Endothelial cell of umbilical vein (primary cell): ENCODE data around the gene HTT. TPM values are rescaled to one million over a fixed set of nuclear protein-coding genes. Genes with fewer than 3 reads are reported as not detected.

Experiments
- BruUV-seq: library from RNA; stranded (reverse); fragments of 400-500 nt; replicated peaks from 2 replicates; lab custom pipeline; 2021; lab: Mats Ljungman, UMichigan
- CTCF ChIA-PET: fragments of 300-600, 350-600 bp; sonication (Branson Sonifier 250); formaldehyde crosslinking; loops from one replicate; lab custom pipeline; 2021; ENCODE audit warnings: antibody characterized with exemption, inconsistent platforms; lab: Charles Lee
- POLR2A ChIA-PET: fragments of 300-600, 350-600 bp; sonication (Branson Sonifier 250); formaldehyde crosslinking; loops from one replicate; lab custom pipeline; 2021; ENCODE audit warnings: antibody characterized with exemption, inconsistent platforms; lab: Charles Lee
- DNase-seq: peaks from one replicate; pipeline ENCODE4 v3.0.0-alpha.2; 2011; ENCODE audit warnings: low read depth, low spot score
- FAIRE-seq: peaks from 2 replicates; lab custom pipeline; 2011; peaks lifted over from hg19 to GRCh38; lab: Jason Lieb, UNC
- H2AFZ ChIP-seq: 2 replicates; pipeline ENCODE4 v1.6.0; 2012; ENCODE audit warnings: low read depth, low read length, control low read depth, inconsistent platforms
- H3K27ac ChIP-seq: 2 replicates; pipeline ENCODE4 v1.5.1; 2011; ENCODE audit warnings: low read depth, mild to moderate bottlenecking, control low read depth, low read length, moderate library complexity; ENCODE audit not compliant: insufficient read depth
- H3K27me3 ChIP-seq, 2 experiments: 2 replicates each; pipeline versions ENCODE4 v1.6.0 to v1.6.1; 2011; ENCODE audit warnings: low read length in 2 of 2, mixed read lengths in 1 of 2; ENCODE audit not compliant: control insufficient read depth in 2 of 2, insufficient read depth in 2 of 2
- H3K36me3 ChIP-seq, 2 experiments: 2 replicates in 1 of 2; 3 replicates in 1 of 2; pipeline ENCODE4 v1.5.1; 2011; ENCODE audit warnings: low read length in 2 of 2, mild to moderate bottlenecking in 1 of 2, moderate library complexity in 1 of 2; ENCODE audit not compliant: control insufficient read depth in 2 of 2, insufficient read depth in 2 of 2; ENCODE audit errors: extremely low read depth in 1 of 2
- H3K4me1 ChIP-seq: 3 replicates; pipeline ENCODE4 v1.5.1; 2011; ENCODE audit warnings: mild to moderate bottlenecking, low read length; ENCODE audit not compliant: control insufficient read depth, insufficient read depth; ENCODE audit errors: extremely low read depth
- H3K4me2 ChIP-seq: 2 replicates; pipeline ENCODE4 v1.6.1; 2011; ENCODE audit warnings: low read length, control low read depth, mixed read lengths; ENCODE audit not compliant: insufficient read depth
- H3K4me3 ChIP-seq, 3 experiments: fragments of 200-600 bp in 1 of 3; sonication (generic), shearing (Covaris generic) in 1 of 3; replicated peaks in 1 of 3; 2 replicates each; pipeline ENCODE4 v1.5.1; 2011 to 2016; ENCODE audit warnings: control low read depth in 3 of 3, low read length in 3 of 3, mild to moderate bottlenecking in 2 of 3, inconsistent platforms in 1 of 3, low read depth in 1 of 3, moderate library complexity in 1 of 3; ENCODE audit not compliant: insufficient read depth in 1 of 3
- H3K79me2 ChIP-seq: 2 replicates; pipeline ENCODE4 v1.6.0; 2012; ENCODE audit warnings: low read length, inconsistent platforms; ENCODE audit not compliant: control insufficient read depth, insufficient read depth
- H3K9ac ChIP-seq: replicated peaks from 2 replicates; pipeline ENCODE3; 2011; ENCODE audit warnings: low read length, control low read depth; ENCODE audit not compliant: insufficient read depth; ENCODE audit errors: extremely low read depth
- H3K9me1 ChIP-seq: replicated peaks from 3 replicates; pipeline ENCODE4 v1.6.0; 2011; ENCODE audit warnings: mild to moderate bottlenecking, low read length; ENCODE audit not compliant: control insufficient read depth, insufficient read depth; ENCODE audit errors: extremely low read depth
- H3K9me3 ChIP-seq: replicated peaks from 2 replicates; pipeline ENCODE4 v1.5.1; 2012; ENCODE audit warnings: low read length, inconsistent platforms; ENCODE audit not compliant: control insufficient read depth, insufficient read depth
- H4K20me1 ChIP-seq: replicated peaks from 2 replicates; pipeline ENCODE3; 2011; ENCODE audit warnings: mild to moderate bottlenecking, low read length; ENCODE audit not compliant: control insufficient read depth, insufficient read depth; ENCODE audit errors: extremely low read depth
- EZH2 ChIP-seq: IDR thresholded peaks from 2 replicates; pipeline ENCODE4 v1.6.1; 2012; ENCODE audit warnings: borderline replicate concordance, low read depth, mild to moderate bottlenecking, moderate library complexity, low read length, inconsistent platforms; ENCODE audit not compliant: severe bottlenecking
- JUN ChIP-seq: IDR thresholded peaks from 2 replicates; pipeline ENCODE4 v1.6.1; 2011; ENCODE audit warnings: borderline replicate concordance, low read depth; ENCODE audit not compliant: insufficient read length, insufficient read depth
- POLR2AphosphoS5 ChIP-seq: IDR thresholded peaks from 2 replicates; pipeline ENCODE4 v1.6.1; 2012; ENCODE audit warnings: low read depth, mild to moderate bottlenecking, control low read depth, low read length, moderate library complexity; ENCODE audit not compliant: insufficient read depth
- dilution Hi-C: fragments of 300-500 bp; cut with MboI; formaldehyde crosslinking; loops from one replicate; pipeline ENCODE4 v1.15.0; 2019; ENCODE audit warnings: low sequenced_read_pairs; ENCODE audit not compliant: extremely low pct_ligation_motif_present
- intact Hi-C: fragments of 100-400 bp; cut with micrococcal nuclease; formaldehyde crosslinking; loops from one replicate; pipeline ENCODE4 v1.10.0; 2022
- polyA plus RNA-seq, 4 experiments: library from polyadenylated mRNA; depleted of rRNA in 3 of 4; stranded (reverse) in 3 of 4; unstranded in 1 of 4; fragments of >200 nt; gene quantifications; 2 replicates each; pipeline versions ENCODE4 v1.2.1 to v1.2.3, GENCODE V29; 2011 to 2012; ENCODE audit warnings: missing spikeins in 1 of 4
- total RNA-seq: library from RNA; stranded (reverse); gene quantifications from 2 replicates; pipeline ENCODE4 v1.2.3, GENCODE V29; 2021
- TF ChIP-seq, protein P1 (sequence below): IDR thresholded peaks from 2 replicates; pipeline ENCODE4 v1.6.1; 2011; ENCODE audit not compliant: insufficient read depth, insufficient read length

Gene HTT
- total and polyA plus RNA-seq, 2 donors (not counting 3 experiments of a cell fraction or from before 2014, with no cell fraction given) = 15.7 to 61.2 TPM

DNA sequence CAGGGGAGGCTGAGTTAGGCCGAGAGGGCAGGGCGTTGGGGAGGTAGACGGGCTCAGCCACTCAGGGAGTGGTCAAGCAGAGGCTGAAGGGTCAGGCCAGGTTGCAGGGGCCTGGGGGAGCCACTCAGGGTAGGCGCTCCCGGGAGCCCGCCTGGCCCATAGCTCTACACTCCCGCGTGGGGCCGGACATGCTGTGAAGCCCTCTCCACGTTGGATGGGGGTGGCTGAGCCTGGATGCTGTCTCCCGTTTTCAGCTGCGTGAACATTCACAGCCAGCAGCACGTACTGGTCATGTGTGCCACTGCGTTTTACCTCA, 160.5 kb downstream of the HTT start:
- no peaks in the 10 kb centered on the region for H3K4me1 ChIP-seq
- no peaks in the 10 kb centered on the region for H3K79me2 ChIP-seq
- no peaks in the 10 kb centered on the region for H3K9me1 ChIP-seq
- ChIA-PET CTCF (no interaction called here), POLR2A (no interaction called here)
- no peak for TF ChIP-seq JUN
- TF ChIP-seq EZH2 = no peak
- no peaks in the 10 kb centered on the region for H3K27me3 ChIP-seq
- DNase-seq = no peak
- no peak overlapping the region for H2AFZ ChIP-seq
- no peak overlapping the region for H3K4me2 ChIP-seq
- dilution Hi-C loops = no loop called here
- H3K9ac ChIP-seq = no peak overlapping the region
- no peak overlapping the region for H3K4me3 ChIP-seq
- BruUV-seq = no TSS peak
- no peaks in the 10 kb centered on the region for H3K9me3 ChIP-seq
- no peak for FAIRE-seq
- intact Hi-C loops = no loop called here
- peaks cover 2 to 54% of the 10 kb centered on the region in 2 experiments for H3K36me3 ChIP-seq
- H4K20me1 ChIP-seq = no peaks in the 10 kb centered on the region
- no peak overlapping the region for H3K27ac ChIP-seq

DNA sequence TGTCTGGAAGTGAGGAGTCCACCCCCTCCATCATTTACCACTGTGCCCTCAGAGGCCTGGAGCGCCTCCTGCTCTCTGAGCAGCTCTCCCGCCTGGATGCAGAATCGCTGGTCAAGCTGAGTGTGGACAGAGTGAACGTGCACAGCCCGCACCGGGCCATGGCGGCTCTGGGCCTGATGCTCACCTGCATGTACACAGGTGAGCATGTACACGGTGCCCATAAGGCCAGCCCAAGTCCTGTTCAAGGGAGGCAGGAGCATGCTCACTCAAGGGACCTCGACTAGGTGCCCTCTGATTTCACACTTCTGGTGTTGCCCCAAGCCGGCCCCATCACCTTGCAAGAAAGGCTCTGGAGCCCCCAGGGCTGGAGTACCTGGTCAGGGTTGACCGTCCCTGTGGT, 161.1 kb downstream of the HTT start:
- no peak overlapping the region for H3K27ac ChIP-seq
- no peaks in the 10 kb centered on the region for H3K4me1 ChIP-seq
- POLR2A ChIA-PET = no interaction called here
- H3K27me3 ChIP-seq = no peaks in the 10 kb centered on the region
- dilution Hi-C loops = no loop called here
- no peak overlapping the region for H3K4me2 ChIP-seq
- CTCF ChIA-PET = no interaction called here
- no peak overlapping the region for H3K9ac ChIP-seq
- TF ChIP-seq, protein P1, sequence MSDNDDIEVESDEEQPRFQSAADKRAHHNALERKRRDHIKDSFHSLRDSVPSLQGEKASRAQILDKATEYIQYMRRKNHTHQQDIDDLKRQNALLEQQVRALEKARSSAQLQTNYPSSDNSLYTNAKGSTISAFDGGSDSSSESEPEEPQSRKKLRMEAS = no peak
- TF ChIP-seq POLR2AphosphoS5 = no peak
- H3K36me3 ChIP-seq = peaks cover 2 to 52% of the 10 kb centered on the region in 2 experiments
- intact Hi-C loops = no loop called here
- BruUV-seq = no TSS peak
- FAIRE-seq = no peak
- H2AFZ ChIP-seq = no peak overlapping the region
- H3K4me3 ChIP-seq = no peak overlapping the region
- no peaks in the 10 kb centered on the region for H4K20me1 ChIP-seq
- H3K9me3 ChIP-seq = no peaks in the 10 kb centered on the region
- no peaks in the 10 kb centered on the region for H3K9me1 ChIP-seq
- H3K79me2 ChIP-seq = no peaks in the 10 kb centered on the region
- no peak for DNase-seq
